Muscle layer of duodenum (tissue), 2 donors: Measurements from ENCODE around the gene LRBA.
"Not testable (repeated sequence)": the region's sequence is repeated elsewhere in the genome, so short reads cannot be mapped to it uniquely, and the experiment has no call there.

Experiments used
- H3K27ac ChIP-seq: one replicate; pipeline ENCODE4 v1.7.0; 2013; ENCODE audit warnings: mild to moderate bottlenecking, low read length
- H3K27me3 ChIP-seq: one replicate; pipeline ENCODE4 v1.7.0; 2013; ENCODE audit warnings: low read depth, mild to moderate bottlenecking, control low read depth, low read length
- H3K36me3 ChIP-seq, 2 donors: one replicate each; pipeline ENCODE4 v1.7.0; 2013; ENCODE audit warnings: low read length in 2 of 2, control low read depth in 1 of 2, mild to moderate bottlenecking in 1 of 2; ENCODE audit not compliant: insufficient read depth in 2 of 2, control insufficient read depth in 1 of 2
- H3K4me1 ChIP-seq, 2 donors: one replicate each; pipeline ENCODE4 v1.7.0; 2013; ENCODE audit warnings: low read length in 2 of 2, mild to moderate bottlenecking in 2 of 2, control low read depth in 1 of 2, moderate library complexity in 1 of 2; ENCODE audit not compliant: insufficient read depth in 2 of 2, control insufficient read depth in 1 of 2
- H3K4me3 ChIP-seq, 2 donors: one replicate each; pipeline ENCODE4 v1.7.0; 2013; ENCODE audit warnings: low read length in 2 of 2, low read depth in 1 of 2, mild to moderate bottlenecking in 1 of 2
- H3K9me3 ChIP-seq, 2 donors: one replicate each; pipeline ENCODE4 v1.7.0; 2013; ENCODE audit warnings: low read length in 2 of 2, control low read depth in 1 of 2, mild to moderate bottlenecking in 1 of 2; ENCODE audit not compliant: control insufficient read depth in 1 of 2
- donor health status: healthy.

The LRBA gene

GRCh38 chr4:150570862-150571261, 444.2 kb downstream of the LRBA start:
- H3K27ac ChIP-seq: no peak overlapping the region
- peaks cover 5 to 27% of the 10 kb centered on the region in 2 donors for H3K4me1 ChIP-seq
- no peaks in the 10 kb centered on the region for H3K9me3 ChIP-seq
- H3K4me3 ChIP-seq: no peak overlapping the region
- H3K27me3 ChIP-seq: no peaks in the 10 kb centered on the region
- no peaks in the 10 kb centered on the region for H3K36me3 ChIP-seq

DNA sequence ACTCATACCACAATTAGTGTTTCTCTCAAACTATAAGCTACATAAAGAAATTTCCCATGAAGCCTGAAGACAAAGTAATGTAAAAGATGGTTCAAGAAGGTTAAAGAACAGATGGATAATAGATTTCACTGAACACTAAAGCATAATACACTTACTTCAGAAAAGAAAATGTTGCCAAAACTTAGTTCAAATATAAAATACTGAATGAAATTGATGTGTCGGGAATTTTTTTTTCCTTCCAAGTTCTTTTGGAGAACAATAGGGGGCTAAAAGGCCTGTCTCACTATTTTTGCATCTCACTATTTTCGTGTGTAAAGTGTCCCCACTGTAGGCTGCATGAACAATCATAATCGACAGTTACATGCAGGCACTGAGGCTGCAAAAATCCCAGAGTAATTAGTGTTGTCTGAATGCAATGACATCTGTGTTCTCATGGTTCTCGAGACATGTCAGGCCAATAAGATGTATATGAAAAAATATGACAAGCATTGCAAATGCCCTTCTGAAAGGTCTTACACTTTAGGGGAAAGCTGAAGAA, 445.0 kb downstream of the LRBA start:
- H3K9me3 ChIP-seq: peaks cover 0 to 2% of the 10 kb centered on the region in 2 donors
- peak overlapping the region; percentile 12 for H3K27ac ChIP-seq
- no peaks in the 10 kb centered on the region for H3K36me3 ChIP-seq
- peaks cover 5 to 27% of the 10 kb centered on the region in 2 donors for H3K4me1 ChIP-seq
- no peaks in the 10 kb centered on the region for H3K27me3 ChIP-seq
- peak overlapping the region; percentile 1 to 7 for H3K4me3 ChIP-seq

DNA sequence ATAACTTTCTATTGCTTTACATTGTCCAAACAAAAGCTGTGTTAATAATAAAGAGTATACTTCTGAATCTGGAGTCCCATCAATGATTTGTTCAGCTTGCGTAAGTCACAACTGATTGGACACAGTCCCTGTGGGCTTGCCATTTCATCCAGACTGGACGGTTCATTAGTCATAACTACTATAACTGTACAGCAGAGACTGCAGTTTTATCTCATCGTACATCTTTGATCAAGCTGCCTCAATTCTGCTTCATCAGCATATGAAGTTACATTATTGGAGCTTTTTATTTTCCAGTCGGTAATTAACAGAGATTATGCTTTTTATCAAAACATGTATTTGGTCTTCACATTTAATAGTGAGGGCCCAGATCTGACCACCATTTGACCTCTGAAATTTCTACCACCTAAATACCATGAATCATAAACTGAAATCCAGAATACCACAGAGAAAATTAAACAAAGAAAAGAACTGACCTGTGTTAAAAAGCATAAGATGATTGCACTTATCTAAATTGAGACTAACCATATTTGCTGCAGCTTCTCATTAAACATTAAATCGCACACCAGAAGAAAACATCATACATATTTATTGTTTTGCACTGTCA, 445.6 kb downstream of the LRBA start:
- peak overlapping the region; percentile 1 to 7 for H3K4me3 ChIP-seq
- H3K4me1 ChIP-seq: peaks cover 5 to 27% of the 10 kb centered on the region in 2 donors
- no peaks in the 10 kb centered on the region for H3K36me3 ChIP-seq
- no peaks in the 10 kb centered on the region for H3K27me3 ChIP-seq
- peaks cover 0 to 3% of the 10 kb centered on the region in 2 donors for H3K9me3 ChIP-seq
- H3K27ac ChIP-seq: peak overlapping the region; percentile 12

GRCh38 chr4:150567070-150567469, 448.0 kb downstream of the LRBA start:
- Histone ChIP-seq H3K27ac (no peak overlapping the region), H3K36me3 (no peaks in the 10 kb centered on the region), H3K4me3 (no peak overlapping the region), H3K9me3 (peaks cover 0 to 3% of the 10 kb centered on the region in 2 donors), H3K4me1 (peaks cover 5 to 27% of the 10 kb centered on the region in 2 donors), H3K27me3 (no peaks in the 10 kb centered on the region)

- H3K27me3 ChIP-seq, H3K9me3 ChIP-seq, H3K36me3 ChIP-seq, H3K4me3 ChIP-seq, H3K27ac ChIP-seq: not testable (repeated sequence)
- H3K4me1 ChIP-seq: peaks cover 0 to 12% of the 10 kb centered on the region in 2 donors
These were observed 450.1 kb downstream of the LRBA start for GRCh38 chr4:150564967-150565366.

DNA sequence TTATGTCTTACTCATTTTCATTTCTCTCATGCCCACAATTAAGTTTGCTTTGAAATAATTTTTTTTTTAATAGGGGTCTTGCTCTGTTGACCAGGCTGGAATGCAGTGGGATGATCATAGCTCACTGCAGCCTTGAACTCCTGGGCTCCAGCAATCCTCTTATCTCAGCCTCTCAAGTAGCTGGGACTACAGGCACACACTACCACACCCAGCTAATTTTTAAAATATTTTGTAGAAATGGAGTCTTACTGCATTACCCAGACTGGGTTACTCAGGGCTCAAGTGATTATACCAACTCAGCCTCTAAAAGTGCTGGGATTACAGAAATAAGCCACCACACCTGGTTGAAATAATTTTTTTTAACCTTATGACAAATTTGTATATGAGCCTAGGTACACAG, 452.3 kb downstream of the LRBA start:
- no peak overlapping the region for H3K4me3 ChIP-seq
- peaks cover 0 to 3% of the 10 kb centered on the region in 2 donors for H3K9me3 ChIP-seq
- no peak overlapping the region for H3K27ac ChIP-seq
- no peaks in the 10 kb centered on the region for H3K4me1 ChIP-seq
- no peaks in the 10 kb centered on the region for H3K36me3 ChIP-seq
- H3K27me3 ChIP-seq: no peaks in the 10 kb centered on the region

- Histone ChIP-seq H3K4me1 (no peaks in the 10 kb centered on the region), H3K27ac (no peak overlapping the region), H3K36me3 (no peaks in the 10 kb centered on the region), H3K27me3 (no peaks in the 10 kb centered on the region), H3K4me3 (no peak overlapping the region), H3K9me3 (peaks cover 0 to 3% of the 10 kb centered on the region in 2 donors)
These were observed 452.8 kb downstream of the LRBA start for GRCh38 chr4:150562250-150562649.

- H3K27me3 ChIP-seq: no peaks in the 10 kb centered on the region
- H3K9me3 ChIP-seq: peaks cover 0 to 3% of the 10 kb centered on the region in 2 donors
- H3K36me3 ChIP-seq: no peaks in the 10 kb centered on the region
- H3K4me3 ChIP-seq: no peak overlapping the region
- H3K4me1 ChIP-seq: no peaks in the 10 kb centered on the region
- no peak overlapping the region for H3K27ac ChIP-seq
These were observed 453.8 kb downstream of the LRBA start for GRCh38 chr4:150561143-150561737.

DNA sequence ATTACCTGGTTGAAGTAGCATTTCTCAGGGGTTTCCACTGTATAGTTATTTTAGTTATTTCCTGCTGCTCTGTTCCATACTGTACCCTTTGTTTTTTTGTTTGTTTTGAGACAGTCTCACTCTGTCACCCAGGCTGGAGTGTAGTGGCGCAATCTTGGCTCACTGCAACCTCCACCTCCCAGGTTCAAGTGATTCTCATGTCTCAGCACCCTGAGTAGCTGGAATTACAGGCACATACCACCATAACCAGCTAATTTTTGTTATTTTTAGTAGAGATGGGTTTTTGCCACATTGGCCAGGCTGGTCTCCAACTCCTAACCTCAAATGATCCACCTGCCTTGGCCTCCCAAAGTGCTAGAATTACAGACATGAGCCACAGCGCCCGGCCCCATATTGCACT, 457.3 kb downstream of the LRBA start:
- H3K4me3 ChIP-seq, H3K27ac ChIP-seq, H3K36me3 ChIP-seq, H3K27me3 ChIP-seq, H3K4me1 ChIP-seq, H3K9me3 ChIP-seq: not testable (repeated sequence)

- peak overlapping the region in 1 of 2 donors; percentile 39 for H3K4me3 ChIP-seq
- no peaks in the 10 kb centered on the region for H3K27me3 ChIP-seq
- no peaks in the 10 kb centered on the region for H3K36me3 ChIP-seq
These were observed 467.8 kb downstream of the LRBA start for GRCh38 chr4:150547154-150547838.

DNA sequence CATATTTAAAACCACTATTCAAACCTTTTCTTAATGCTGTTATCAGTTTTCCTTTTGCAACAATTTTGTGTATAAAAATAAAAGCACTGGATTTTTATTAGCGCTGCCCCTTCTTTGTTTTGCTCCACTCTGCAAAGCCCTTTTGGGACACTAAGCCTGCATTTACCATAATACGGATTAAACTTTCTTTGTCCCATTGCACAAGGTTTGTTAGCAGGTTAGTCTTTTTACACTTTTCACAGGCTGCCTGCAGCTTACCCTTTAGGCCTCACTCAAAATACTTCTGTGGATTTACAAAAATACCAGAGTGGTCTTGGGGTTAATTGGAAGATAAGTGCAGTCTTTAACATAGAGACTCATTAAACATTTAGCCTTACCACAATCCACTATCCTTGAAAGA, 468.8 kb downstream of the LRBA start:
- H3K4me3 ChIP-seq: no peak overlapping the region
- H3K27ac ChIP-seq: no peak overlapping the region
- peaks cover 3 to 14% of the 10 kb centered on the region in 2 donors for H3K4me1 ChIP-seq
- H3K36me3 ChIP-seq: no peaks in the 10 kb centered on the region
- H3K27me3 ChIP-seq: no peaks in the 10 kb centered on the region
- no peaks in the 10 kb centered on the region for H3K9me3 ChIP-seq

More at GRCh38 chr4:150547154-150547838, 467.8 kb downstream of the LRBA start:
- Histone ChIP-seq H3K9me3 (no peaks in the 10 kb centered on the region), H3K4me1 (peaks cover 3 to 14% of the 10 kb centered on the region in 2 donors), H3K27ac (no peak overlapping the region)
